ENCODE data around the gene SLC30A4.

GRCh38 chr15:45449395-45449794 is 73.2 kb downstream of the SLC30A4 start:
- TF ChIP-seq POLR2AphosphoS5 (IDR thresholded peaks at IDR 0.05; ENCODE audit: low read depth, low read length): no peak
- no peak for TF ChIP-seq TAF1 (IDR thresholded peaks at IDR 0.05; ENCODE audit: borderline replicate concordance, low read depth, low read length)
- no peak for TF ChIP-seq POLR2A (IDR thresholded peaks at IDR 0.05; ENCODE audit: low read depth, low read length)
